HG02943 (cell line): ENCODE data around the gene ZCCHC3.
"Not testable (repeated sequence)": the region's sequence is repeated elsewhere in the genome, so short reads cannot be mapped to it uniquely, and the experiment has no call there.

ENCODE experiments used
- ATAC-seq: cut with Tn5 transposase; IDR thresholded peaks from one replicate; pipeline ENCODE4 v1.9.1; 2021; ENCODE audit warnings: mild to moderate bottlenecking, low read depth, moderate library complexity; ENCODE audit not compliant: unreplicated experiment

The ZCCHC3 gene, protein sequence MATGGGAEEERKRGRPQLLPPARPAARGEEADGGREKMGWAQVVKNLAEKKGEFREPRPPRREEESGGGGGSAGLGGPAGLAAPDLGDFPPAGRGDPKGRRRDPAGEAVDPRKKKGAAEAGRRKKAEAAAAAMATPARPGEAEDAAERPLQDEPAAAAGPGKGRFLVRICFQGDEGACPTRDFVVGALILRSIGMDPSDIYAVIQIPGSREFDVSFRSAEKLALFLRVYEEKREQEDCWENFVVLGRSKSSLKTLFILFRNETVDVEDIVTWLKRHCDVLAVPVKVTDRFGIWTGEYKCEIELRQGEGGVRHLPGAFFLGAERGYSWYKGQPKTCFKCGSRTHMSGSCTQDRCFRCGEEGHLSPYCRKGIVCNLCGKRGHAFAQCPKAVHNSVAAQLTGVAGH

DNA sequence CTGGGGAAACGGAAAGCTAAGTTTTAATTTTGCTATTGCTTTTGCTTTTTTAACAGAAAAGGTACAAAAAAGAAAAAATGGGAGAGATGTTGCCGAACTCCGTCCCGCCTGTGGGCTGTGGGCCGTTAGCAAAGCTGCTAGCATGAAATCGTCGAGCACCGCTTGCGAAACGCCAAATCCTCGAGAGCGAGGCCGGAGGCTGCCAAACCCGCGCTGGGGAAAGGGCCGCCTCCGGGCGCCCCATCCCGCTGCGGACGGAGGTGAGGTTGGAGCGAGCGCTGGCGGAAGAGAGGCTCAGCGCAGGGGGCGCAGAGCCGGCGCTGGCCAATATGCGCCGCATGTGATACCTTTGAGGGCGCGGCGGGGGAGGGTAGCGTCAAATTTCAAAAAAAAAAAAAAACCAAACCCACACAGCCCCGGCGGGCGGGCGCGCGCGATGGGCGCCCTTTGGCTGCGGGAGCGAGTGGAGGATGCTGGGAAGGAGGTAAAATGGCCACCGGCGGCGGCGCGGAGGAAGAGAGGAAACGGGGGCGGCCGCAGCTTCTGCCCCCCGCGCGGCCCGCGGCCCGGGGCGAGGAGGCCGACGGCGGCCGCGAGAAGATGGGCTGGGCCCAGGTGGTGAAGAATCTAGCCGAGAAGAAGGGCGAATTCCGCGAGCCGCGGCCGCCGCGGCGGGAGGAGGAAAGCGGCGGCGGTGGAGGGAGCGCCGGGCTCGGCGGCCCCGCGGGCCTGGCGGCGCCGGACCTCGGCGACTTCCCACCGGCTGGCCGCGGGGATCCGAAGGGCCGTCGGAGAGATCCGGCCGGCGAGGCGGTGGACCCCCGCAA lies at the start of gene ZCCHC3:
ZCCHC3 (plus strand) TSS at position 473 of the 827 bp plus-strand sequence; CDS start at position 490, 17 bp downstream.
- ATAC-seq: peak; percentile 75

DNA sequence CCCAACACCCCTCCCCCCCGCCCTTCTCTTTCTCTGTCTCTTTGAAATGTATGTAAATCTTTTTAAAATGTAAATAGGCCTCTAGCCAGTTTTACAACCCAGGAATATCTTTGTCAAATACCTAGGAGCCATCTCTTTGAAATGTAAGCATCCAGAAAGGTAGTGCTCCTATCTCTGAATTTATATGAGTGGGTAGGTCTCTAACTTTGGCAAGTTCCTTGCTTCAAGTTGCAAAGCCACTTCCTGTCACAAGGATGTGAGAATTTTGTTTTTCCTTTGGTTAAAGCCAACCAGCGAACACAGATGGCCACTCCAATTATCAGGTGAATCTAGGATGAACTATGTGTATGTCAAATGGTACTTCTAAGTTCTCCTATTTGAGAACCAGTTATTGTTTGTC lies 46.0 kb upstream of the ZCCHC3 start:
- no peak for ATAC-seq

DNA sequence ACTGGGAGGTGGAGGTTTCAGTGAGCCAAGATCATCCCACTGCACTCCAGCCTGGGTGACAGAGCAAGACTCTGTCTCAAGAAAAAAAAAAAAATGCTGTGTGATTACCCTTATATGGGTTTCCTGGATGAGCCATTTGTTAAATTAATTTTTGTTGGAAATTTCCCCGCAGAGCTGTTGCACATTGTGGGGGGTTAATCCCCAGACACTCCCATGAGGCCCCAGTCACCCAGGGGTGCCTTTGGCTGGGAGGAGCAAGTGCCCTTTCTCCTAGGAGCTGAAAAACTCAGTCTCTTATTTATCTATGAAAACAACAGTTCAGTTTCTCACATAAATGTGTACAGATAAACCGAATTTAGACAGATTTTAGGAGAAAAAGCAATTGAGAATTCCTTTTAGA lies 44.6 kb upstream of the ZCCHC3 start:
- no peak for ATAC-seq

- ATAC-seq: not testable (repeated sequence)
These were observed 43.9 kb upstream of the ZCCHC3 start for GRCh38 chr20:253447-253846.

DNA sequence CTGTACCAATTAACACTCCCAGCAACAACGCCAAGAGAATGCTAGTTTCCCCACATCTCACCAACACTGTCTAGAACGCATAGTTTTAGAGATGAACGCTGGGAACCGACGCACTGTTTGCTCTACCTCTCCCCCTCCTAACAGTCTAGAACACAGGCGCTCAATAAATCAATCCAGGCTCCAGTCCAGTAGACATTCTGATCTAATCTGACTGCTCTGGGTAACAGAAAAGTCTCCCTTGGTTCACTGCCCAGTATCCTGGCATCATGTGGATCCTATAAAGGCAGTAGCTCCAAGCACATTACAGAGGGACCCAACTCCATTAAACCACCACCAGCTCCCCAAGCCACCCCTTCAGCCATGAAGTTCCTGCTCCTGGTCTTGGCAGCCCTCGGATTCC lies 40.0 kb upstream of the ZCCHC3 start, which contains the start of gene DEFB132:
DEFB132 (plus strand) TSS at position 306 of the 400 bp plus-strand sequence; CDS start at position 361, 55 bp downstream.
- ATAC-seq: no peak

- ATAC-seq: no peak
These were observed 39.0 kb upstream of the ZCCHC3 start for GRCh38 chr20:258269-258858.

- ATAC-seq: no peak
These were observed 38.4 kb upstream of the ZCCHC3 start for GRCh38 chr20:258963-259362.

DNA sequence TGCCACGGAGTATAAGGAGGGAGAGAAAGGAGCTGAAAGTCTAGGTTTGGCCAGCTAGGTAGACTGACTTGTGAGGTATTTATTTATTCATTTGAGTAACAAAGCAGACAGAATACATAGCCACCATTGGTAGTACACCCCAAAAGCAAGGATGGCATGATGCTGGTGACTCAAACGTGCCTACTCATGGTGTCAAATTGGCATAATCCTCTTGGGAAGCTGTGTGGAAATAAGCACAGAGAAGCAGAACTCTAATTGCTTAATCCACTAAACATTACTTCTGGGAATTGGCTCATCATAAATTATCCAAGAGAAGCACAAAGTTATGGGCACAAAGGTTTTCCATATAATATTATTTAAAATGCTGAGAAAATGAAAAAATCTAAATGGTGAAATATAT lies 37.4 kb upstream of the ZCCHC3 start:
- ATAC-seq: no peak

GRCh38 chr20:263701-264100 lies 33.7 kb upstream of the ZCCHC3 start:
- no peak for ATAC-seq

- peak; percentile 84 for ATAC-seq
These were observed 30.5 kb upstream of the ZCCHC3 start for GRCh38 chr20:266596-267562.

GRCh38 chr20:270517-270916 lies 26.9 kb upstream of the ZCCHC3 start:
- ATAC-seq: no peak

DNA sequence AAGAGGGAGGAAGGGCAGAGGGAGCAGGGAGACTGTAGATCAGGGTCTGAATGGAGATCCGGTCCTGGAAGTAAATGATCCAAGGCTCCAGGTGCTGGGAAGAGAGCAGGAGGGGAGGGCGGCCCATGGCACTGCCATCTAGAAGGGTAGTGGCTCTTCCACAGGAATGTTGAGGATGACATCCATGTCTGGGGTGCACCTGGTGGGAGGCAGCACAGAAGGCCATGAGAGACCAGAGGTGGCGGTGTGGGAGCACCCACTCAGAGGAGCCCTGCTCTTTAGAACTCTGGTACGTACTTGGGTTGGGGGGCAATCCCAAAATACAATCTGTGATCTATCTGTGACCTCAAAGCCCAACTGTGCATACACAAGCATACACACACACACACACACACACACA lies 26.3 kb upstream of the ZCCHC3 start:
- ATAC-seq: no peak

DNA sequence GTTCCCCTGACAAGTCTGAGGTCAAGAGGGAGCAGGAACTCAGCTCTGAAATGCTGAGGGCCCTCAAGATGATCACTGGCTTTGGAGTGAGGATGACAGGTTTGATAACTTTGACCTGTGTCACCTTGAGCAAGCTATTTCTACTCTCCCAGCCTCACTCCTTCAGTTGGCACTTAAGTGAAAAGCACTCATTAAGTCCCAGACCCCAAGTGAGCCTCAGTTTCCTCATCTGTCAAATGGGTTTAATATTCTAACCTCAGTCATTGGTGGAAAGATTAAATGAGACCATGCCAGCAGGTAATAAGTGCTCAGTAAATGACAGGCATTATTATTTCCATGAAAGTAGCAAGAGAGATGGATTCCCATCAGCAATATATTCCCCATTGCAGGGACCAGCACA lies 25.8 kb upstream of the ZCCHC3 start:
- ATAC-seq: no peak

GRCh38 chr20:272718-273117 lies 24.7 kb upstream of the ZCCHC3 start:
- ATAC-seq: no peak

DNA sequence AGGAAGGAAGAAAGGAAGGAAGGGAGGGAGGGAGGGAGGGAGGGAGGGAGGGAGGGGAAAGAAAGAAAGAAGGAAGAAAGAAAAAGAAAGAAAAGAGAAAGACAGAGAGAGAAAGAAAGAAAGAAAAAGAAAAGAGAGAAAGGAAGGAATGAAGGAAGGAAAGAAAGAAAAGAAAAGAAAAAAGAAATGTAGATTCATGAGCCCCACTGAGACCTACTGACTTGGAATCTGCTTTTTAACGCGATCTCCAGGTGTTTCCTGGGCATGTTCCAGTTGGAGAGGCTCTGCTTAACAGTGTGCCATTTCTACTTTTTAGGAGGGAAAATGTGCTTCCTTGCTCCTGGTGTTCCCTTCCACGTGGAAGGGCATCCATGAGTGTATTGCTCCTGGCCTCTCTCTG lies 23.5 kb upstream of the ZCCHC3 start:
- ATAC-seq: no peak

GRCh38 chr20:275791-276190 lies 21.6 kb upstream of the ZCCHC3 start:
- ATAC-seq: no peak

GRCh38 chr20:276620-277495 lies 20.5 kb upstream of the ZCCHC3 start:
- ATAC-seq: no peak

DNA sequence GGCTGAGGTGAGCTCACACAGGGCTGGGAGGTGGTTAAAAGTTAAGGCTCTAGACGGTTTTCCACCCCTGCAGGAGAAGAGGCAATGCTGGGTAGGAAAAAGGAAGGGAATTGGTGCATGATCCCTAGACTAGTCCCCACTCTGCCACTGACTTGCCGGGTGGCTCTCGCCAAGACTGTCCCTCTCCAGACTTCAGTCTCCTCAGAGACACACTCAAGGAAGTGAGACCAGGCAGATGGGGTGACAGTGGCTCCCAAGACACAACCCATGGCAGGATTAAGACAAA lies 19.9 kb upstream of the ZCCHC3 start:
- ATAC-seq: no peak

- no peak for ATAC-seq
These were observed 19.2 kb upstream of the ZCCHC3 start for GRCh38 chr20:278181-278580.
